GM20000 (cell line): Measurements from ENCODE around the gene RNU6-1.

ENCODE experiments used
- DNase-seq: peaks from one replicate; pipeline ENCODE4 v3.0.0; 2012; ENCODE audit warnings: low spot score
- CTCF ChIP-seq: IDR thresholded peaks from 2 replicates; pipeline ENCODE4 v1.5.1; 2012; ENCODE audit warnings: mild to moderate bottlenecking, control low read depth; ENCODE audit errors: extremely low read depth, missing control alignments

The RNU6-1 gene

GRCh38 chr15:67818464-67818863 lies 21.4 kb downstream of the RNU6-1 start:
- TF ChIP-seq CTCF, result no peak

GRCh38 chr15:67816668-67817067 lies 23.2 kb downstream of the RNU6-1 start:
- no peak for TF ChIP-seq CTCF
- DNase-seq, result no peak

More at GRCh38 chr15:67818464-67818863, 21.4 kb downstream of the RNU6-1 start:
- DNase-seq, result no peak

GRCh38 chr15:67815036-67815592 lies 24.7 kb downstream of the RNU6-1 start:
- DNase-seq, result no peak
- TF ChIP-seq CTCF, result no peak

GRCh38 chr15:67813104-67813634 lies 26.7 kb downstream of the RNU6-1 start:
- DNase-seq, result no peak
- TF ChIP-seq CTCF, result no peak

- TF ChIP-seq CTCF, result no peak
- no peak for DNase-seq
Observed at GRCh38 chr15:67812241-67812644, 27.6 kb downstream of the RNU6-1 start.

GRCh38 chr15:67809866-67810265 lies 30.0 kb downstream of the RNU6-1 start:
- TF ChIP-seq CTCF, result no peak
- no peak for DNase-seq

- TF ChIP-seq CTCF, result no peak
- DNase-seq, result no peak
Observed at GRCh38 chr15:67809441-67809840, 30.4 kb downstream of the RNU6-1 start.
